SU-DHL-6 (cell line): ENCODE measurements around the gene PSMB3.

Experiments
- H2AFZ ChIP-seq: fragments of 200-600 bp; sonication (generic); 2 replicates; pipeline ENCODE4 v1.6.1; 2014; ENCODE audit warnings: low read depth, mild to moderate bottlenecking, moderate library complexity, mixed read lengths, antibody characterized with exemption, low read length; ENCODE audit not compliant: severe bottlenecking
- H3F3A ChIP-seq: fragments of 200-600 bp; shearing (Covaris generic); 2 replicates; pipeline ENCODE4 v1.6.0; 2016; ENCODE audit warnings: antibody characterized with exemption, mild to moderate bottlenecking; ENCODE audit not compliant: insufficient read depth
- H3K27ac ChIP-seq: fragments of 200-600 bp; sonication (generic); 2 replicates; pipeline ENCODE4 v1.5.1; 2016; ENCODE audit warnings: low read depth, mild to moderate bottlenecking, low read length, moderate library complexity, mixed read lengths
- H3K27me3 ChIP-seq: fragments of 200-600 bp; sonication (generic), shearing (Covaris generic); 2 replicates; pipeline ENCODE4 v1.6.0; 2014; ENCODE audit warnings: mild to moderate bottlenecking, low read length
- H3K36me3 ChIP-seq: fragments of 200-600 bp; sonication (generic); 2 replicates; pipeline ENCODE4 v1.6.1; 2014; ENCODE audit warnings: mild to moderate bottlenecking, low read length, mixed read lengths
- H3K4me2 ChIP-seq: fragments of 300-600, 200-600 bp; shearing (Covaris generic), sonication (generic); 2 replicates; pipeline ENCODE4 v1.6.0; 2014; ENCODE audit warnings: low read length, low read depth, mild to moderate bottlenecking; ENCODE audit not compliant: poor library complexity, severe bottlenecking
- H3K4me3 ChIP-seq: fragments of 200-600 bp; sonication (generic); 2 replicates; pipeline ENCODE4 v1.5.1; 2014; ENCODE audit warnings: antibody characterized with exemption, low read length, mild to moderate bottlenecking, mixed read lengths; ENCODE audit not compliant: insufficient read depth, poor library complexity, severe bottlenecking
- H3K79me2 ChIP-seq: fragments of 200-600 bp; sonication (generic); 2 replicates; pipeline ENCODE4 v1.6.1; 2014; ENCODE audit warnings: mild to moderate bottlenecking, low read length, moderate library complexity; ENCODE audit not compliant: insufficient read depth
- H3K9ac ChIP-seq: fragments of 200-600 bp; sonication (generic); 2 replicates; pipeline ENCODE4 v1.7.0; 2014; ENCODE audit warnings: mild to moderate bottlenecking, low read length
- H3K9me2 ChIP-seq: fragments of 200-600 bp; sonication (generic); replicated peaks from 2 replicates; pipeline ENCODE4 v1.6.1; 2014; ENCODE audit warnings: low read length; ENCODE audit not compliant: insufficient read depth
- H3K9me3 ChIP-seq: fragments of 200-600 bp; sonication (generic); 2 replicates; pipeline ENCODE4 v1.6.1; 2014; ENCODE audit warnings: low read length, mixed read lengths; ENCODE audit not compliant: insufficient read depth
- H4K20me1 ChIP-seq: fragments of 200-600 bp; sonication (generic); 2 replicates; pipeline ENCODE4 v1.6.1; 2014; ENCODE audit warnings: low read depth, mild to moderate bottlenecking, antibody characterized with exemption, low read length, moderate library complexity, mixed read lengths
- CTCF ChIP-seq: fragments of 200-600 bp; sonication (generic); IDR thresholded peaks from one replicate; pipeline ENCODE4 v1.5.1; 2017; ENCODE audit warnings: antibody characterized with exemption, mild to moderate bottlenecking, low read length, moderate library complexity; ENCODE audit not compliant: insufficient read depth, poor library complexity, severe bottlenecking
- EZH2phosphoT487 ChIP-seq: fragments of 200-600 bp; sonication (generic), shearing (Covaris generic); conservative IDR thresholded peaks from 2 replicates; pipeline ENCODE4 v1.6.1; 2018; ENCODE audit warnings: mild to moderate bottlenecking, antibody characterized with exemption, low read length, moderate library complexity, mixed read lengths

The PSMB3 gene

GRCh38 chr17:38750312-38751121 is 2.0 kb upstream of the PSMB3 start:
- H4K20me1 ChIP-seq: no peaks in the 10 kb centered on the region
- peak overlapping the region; percentile 79 for H3K4me2 ChIP-seq
- no peak for TF ChIP-seq EZH2phosphoT487
- no peak for TF ChIP-seq CTCF
- 0 out of 2 replicates have a peak, but pooled peaks cover 9% of the 10 kb centered on the region for H3F3A ChIP-seq
- H3K9ac ChIP-seq: no peak overlapping the region
- H3K79me2 ChIP-seq: peaks cover 23% of the 10 kb centered on the region
- no peak overlapping the region for H3K4me3 ChIP-seq
- H3K27ac ChIP-seq: no peak overlapping the region
- no peak overlapping the region for H2AFZ ChIP-seq
- H3K27me3 ChIP-seq: no peaks in the 10 kb centered on the region
- no peaks in the 10 kb centered on the region for H3K9me2 ChIP-seq
- H3K36me3 ChIP-seq: no peaks in the 10 kb centered on the region
- H3K9me3 ChIP-seq: no peaks in the 10 kb centered on the region

GRCh38 chr17:38751144-38751807 is 1.3 kb upstream of the PSMB3 start:
- Histone ChIP-seq H3K27me3 (no peaks in the 10 kb centered on the region), H4K20me1 (no peaks in the 10 kb centered on the region), H3K4me2 (peak overlapping the region; percentile 79), H3F3A (0 out of 2 replicates have a peak, but pooled peaks cover 9% of the 10 kb centered on the region), H3K27ac (no peak overlapping the region), H3K36me3 (peaks cover 6% of the 10 kb centered on the region; the same call in 1 of the 2 replicates), H3K79me2 (peaks cover 28% of the 10 kb centered on the region), H3K9ac (peak overlapping the region; percentile 92), H3K9me2 (no peaks in the 10 kb centered on the region), H2AFZ (peak overlapping the region; percentile 27), H3K4me3 (peak overlapping the region; percentile 77), H3K9me3 (no peaks in the 10 kb centered on the region)
- TF ChIP-seq CTCF: no peak
- TF ChIP-seq EZH2phosphoT487: no peak

GRCh38 chr17:38751808-38752307 is 683 bp upstream of the PSMB3 start:
- peak overlapping the region; percentile 79 for H3K4me2 ChIP-seq
- H3K36me3 ChIP-seq: peaks cover 8% of the 10 kb centered on the region
- no peaks in the 10 kb centered on the region for H4K20me1 ChIP-seq
- no peaks in the 10 kb centered on the region for H3K9me2 ChIP-seq
- peaks cover 28% of the 10 kb centered on the region for H3K79me2 ChIP-seq
- peak overlapping the region; percentile 79 for H2AFZ ChIP-seq
- peak overlapping the region; percentile 77 for H3K4me3 ChIP-seq
- 0 out of 2 replicates have a peak, but pooled peaks cover 9% of the 10 kb centered on the region for H3F3A ChIP-seq
- peak overlapping the region; percentile 81 for H3K27ac ChIP-seq
- H3K9ac ChIP-seq: peak overlapping the region; percentile 92
- H3K27me3 ChIP-seq: no peaks in the 10 kb centered on the region
- H3K9me3 ChIP-seq: no peaks in the 10 kb centered on the region
- TF ChIP-seq CTCF (no peak), EZH2phosphoT487 (no peak)
